Fibroblast of lung (primary cell): Measurements from ENCODE around the gene FKBP10.

Experiments used
- EZH2 ChIP-seq: IDR thresholded peaks from 2 replicates; pipeline ENCODE4 v1.5.1; 2012; ENCODE audit warnings: low read length, control low read depth, mild to moderate bottlenecking; ENCODE audit errors: missing control alignments
- TF ChIP-seq, protein P1 (sequence below), 2 donors: IDR thresholded peaks in 1 of 2; conservative IDR thresholded peaks in 1 of 2; 1 replicate in 1 of 2; 2 replicates in 1 of 2; pipeline ENCODE4 v1.5.1; 2011 to 2012; ENCODE audit warnings: low read length in 2 of 2, control low read depth in 1 of 2, inconsistent platforms in 1 of 2, low read depth in 1 of 2, mild to moderate bottlenecking in 1 of 2

GRCh38 chr17:41813152-41813680 is 412 bp downstream of the FKBP10 start:
- TF ChIP-seq, protein P1, sequence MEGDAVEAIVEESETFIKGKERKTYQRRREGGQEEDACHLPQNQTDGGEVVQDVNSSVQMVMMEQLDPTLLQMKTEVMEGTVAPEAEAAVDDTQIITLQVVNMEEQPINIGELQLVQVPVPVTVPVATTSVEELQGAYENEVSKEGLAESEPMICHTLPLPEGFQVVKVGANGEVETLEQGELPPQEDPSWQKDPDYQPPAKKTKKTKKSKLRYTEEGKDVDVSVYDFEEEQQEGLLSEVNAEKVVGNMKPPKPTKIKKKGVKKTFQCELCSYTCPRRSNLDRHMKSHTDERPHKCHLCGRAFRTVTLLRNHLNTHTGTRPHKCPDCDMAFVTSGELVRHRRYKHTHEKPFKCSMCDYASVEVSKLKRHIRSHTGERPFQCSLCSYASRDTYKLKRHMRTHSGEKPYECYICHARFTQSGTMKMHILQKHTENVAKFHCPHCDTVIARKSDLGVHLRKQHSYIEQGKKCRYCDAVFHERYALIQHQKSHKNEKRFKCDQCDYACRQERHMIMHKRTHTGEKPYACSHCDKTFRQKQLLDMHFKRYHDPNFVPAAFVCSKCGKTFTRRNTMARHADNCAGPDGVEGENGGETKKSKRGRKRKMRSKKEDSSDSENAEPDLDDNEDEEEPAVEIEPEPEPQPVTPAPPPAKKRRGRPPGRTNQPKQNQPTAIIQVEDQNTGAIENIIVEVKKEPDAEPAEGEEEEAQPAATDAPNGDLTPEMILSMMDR (conservative IDR thresholded peaks at IDR 0.05 in 1 of 2, IDR thresholded peaks at IDR 0.05 in 1 of 2; ENCODE audit: low read depth in 1 of 2, low read length in 2 of 2): no peak
- no peak for TF ChIP-seq EZH2
